B cell (primary cell): ENCODE results near the gene FKBP8. TPM values are rescaled to one million over a fixed set of nuclear protein-coding genes. Genes with fewer than 3 reads are reported as not detected.

ENCODE experiments used
- ATAC-seq: fragments of 200-7000 bp; cut with Tn5 transposase; one replicate; pipeline ENCODE4 v1.10.0; 2021; ENCODE audit warnings: low read depth, mild to moderate bottlenecking, moderate number of reproducible peaks, moderate library complexity
- CTCF ChIA-PET: fragments of 350-600 bp; sonication (Branson Sonifier 250); formaldehyde crosslinking; loops from one replicate; lab custom pipeline; 2021; ENCODE audit warnings: antibody characterized with exemption, inconsistent platforms; lab: Charles Lee
- POLR2A ChIA-PET: fragments of 350-600 bp; sonication (Branson Sonifier 250); formaldehyde crosslinking; loops from one replicate; lab custom pipeline; 2021; ENCODE audit warnings: antibody characterized with exemption; lab: Charles Lee
- DNase-seq: peaks from one replicate; pipeline ENCODE4 v3.0.0; 2013
- H2AFZ ChIP-seq: 2 replicates; pipeline ENCODE4 v1.6.1; 2012; ENCODE audit warnings: mild to moderate bottlenecking, low read depth, low read length; ENCODE audit not compliant: insufficient read depth, poor library complexity, severe bottlenecking
- H3K27ac ChIP-seq, 2 donors: 1 replicate in 1 of 2; 2 replicates in 1 of 2; pipeline ENCODE4 v1.5.1; 2012 to 2013; ENCODE audit warnings: low read length in 2 of 2, mild to moderate bottlenecking in 2 of 2, moderate library complexity in 1 of 2
- H3K27me3 ChIP-seq, 4 experiments: fragments of 200-600 bp in 1 of 4; sonication (generic) in 1 of 4; replicated peaks in 1 of 4; 1 replicate in 2 of 4; 2 replicates in 2 of 4; pipeline versions ENCODE4 v1.6.1 to v1.7.0; 2013 to 2016; ENCODE audit warnings: low read length in 3 of 4, mild to moderate bottlenecking in 2 of 4, mixed read lengths in 1 of 4, moderate library complexity in 1 of 4; ENCODE audit not compliant: insufficient read depth in 4 of 4, control insufficient read depth in 3 of 4; ENCODE audit errors: control extremely low read depth in 1 of 4
- H3K36me3 ChIP-seq, 2 experiments: replicated peaks in 1 of 2; 1 replicate in 1 of 2; 2 replicates in 1 of 2; pipeline versions ENCODE4 v1.6.1 to v1.7.1; 2013; ENCODE audit warnings: low read length in 1 of 2; ENCODE audit not compliant: insufficient read depth in 2 of 2, control insufficient read depth in 1 of 2; ENCODE audit errors: control extremely low read depth in 1 of 2, extremely low read depth in 1 of 2
- H3K4me1 ChIP-seq, 2 donors: fragments of 200-600 bp in 1 of 2; sonication (generic) in 1 of 2; 1 replicate in 1 of 2; 2 replicates in 1 of 2; pipeline versions ENCODE4 v1.5.1 to v1.6.1; 2013 to 2017; ENCODE audit warnings: low read length in 2 of 2; ENCODE audit not compliant: control insufficient read depth in 2 of 2, insufficient read depth in 2 of 2
- H3K4me2 ChIP-seq: replicated peaks from 2 replicates; pipeline ENCODE3; 2012; ENCODE audit warnings: mild to moderate bottlenecking, low read depth, low read length; ENCODE audit not compliant: poor library complexity, severe bottlenecking
- H3K4me3 ChIP-seq, 5 experiments: fragments of 200-600 bp in 1 of 5; sonication (generic) in 1 of 5; 1 replicate in 3 of 5; 2 replicates in 2 of 5; pipeline versions ENCODE4 v1.5.1 to v1.7.0; 2011 to 2016; ENCODE audit warnings: low read length in 4 of 5, mild to moderate bottlenecking in 4 of 5, low read depth in 2 of 5, control low read depth in 1 of 5, moderate library complexity in 1 of 5; ENCODE audit not compliant: insufficient read depth in 1 of 5; ENCODE audit errors: control extremely low read depth in 1 of 5, extremely low read depth in 1 of 5
- H3K79me2 ChIP-seq: fragments of 200-600 bp; sonication (generic); one replicate; pipeline ENCODE4 v1.6.0; 2016; ENCODE audit warnings: low read length; ENCODE audit not compliant: control insufficient read depth, insufficient read depth
- H3K9ac ChIP-seq: fragments of 200-600 bp; sonication (generic); 2 replicates; pipeline ENCODE4 v1.6.1; 2017; ENCODE audit warnings: mild to moderate bottlenecking, low read length, moderate library complexity
- H3K9me3 ChIP-seq, 3 donors: one replicate each; pipeline versions ENCODE4 v1.6.1 to v1.7.1; 2013; ENCODE audit warnings: low read length in 2 of 3; ENCODE audit not compliant: control insufficient read depth in 2 of 3, insufficient read depth in 1 of 3; ENCODE audit errors: control extremely low read depth in 1 of 3
- H4K20me1 ChIP-seq: 2 replicates; pipeline ENCODE4 v1.6.0; 2012; ENCODE audit warnings: mild to moderate bottlenecking, low read length; ENCODE audit not compliant: insufficient read depth, control insufficient read depth, poor library complexity, severe bottlenecking
- H3K27ac Mint-ChIP-seq: one replicate; pipeline ENCODE4 v1.8.0; 2021; ENCODE audit warnings: mixed read lengths
- H3K27me3 Mint-ChIP-seq: one replicate; pipeline ENCODE4 v1.8.0; 2021; ENCODE audit warnings: mixed read lengths
- H3K4me1 Mint-ChIP-seq: one replicate; pipeline ENCODE4 v1.8.0; 2021; ENCODE audit warnings: mixed read lengths
- H3K4me3 Mint-ChIP-seq: one replicate; pipeline ENCODE4 v1.8.0; 2021; ENCODE audit warnings: mixed read lengths
- H3K9me3 Mint-ChIP-seq: one replicate; pipeline ENCODE4 v1.8.0; 2022; ENCODE audit warnings: mixed read lengths; ENCODE audit not compliant: insufficient read depth
- CTCF ChIP-seq: fragments of 200-600 bp; IDR thresholded peaks from one replicate; pipeline ENCODE4 v1.8.0; 2022; ENCODE audit warnings: antibody characterized with exemption, mild to moderate bottlenecking
- EZH2 ChIP-seq: IDR thresholded peaks from 2 replicates; pipeline ENCODE4 v1.6.1; 2012; ENCODE audit warnings: borderline replicate concordance, low read depth, mild to moderate bottlenecking, moderate library complexity, low read length; ENCODE audit not compliant: insufficient read depth, poor library complexity, severe bottlenecking
- WGBS: methylation state at CpG from one replicate; pipeline ENCODE4 v1.1.5; 2013; ENCODE audit warnings: missing lambda C conversion rate; ENCODE audit not compliant: insufficient coverage; 5-methylcytosine and 5-hydroxymethylcytosine counted together
- intact Hi-C: fragments of 100-400 bp; cut with micrococcal nuclease; formaldehyde crosslinking; loops from one replicate; pipeline ENCODE4 v1.10.0; 2022
- polyA plus RNA-seq: library from polyadenylated mRNA; depleted of rRNA; stranded (reverse); fragments of >200 nt; gene quantifications from 2 replicates; pipeline ENCODE4 v1.2.3, GENCODE V29; 2012
- total RNA-seq, 2 donors: library from RNA; stranded (reverse); fragments of 120-200 nt in 1 of 2; gene quantifications; 1 replicate in 1 of 2; 2 replicates in 1 of 2; pipeline versions ENCODE4 v1.2.3 to v1.2.4, GENCODE V29; 2013 to 2022

Gene FKBP8
- total and polyA plus RNA-seq, 2 donors (not counting 1 experiment from before 2014, with no cell fraction given): 148 to 163 TPM

- ATAC-seq (no peak), DNase-seq (no peak)
- no peaks in the 10 kb centered on the region for H3K27me3 Mint-ChIP-seq
- Histone ChIP-seq H3K79me2 (peaks cover 11% of the 10 kb centered on the region), H3K9ac (no peak overlapping the region), H2AFZ (no peak overlapping the region), H3K27me3 (no peaks in the 10 kb centered on the region), H3K4me2 (no peak overlapping the region), H3K4me1 (peaks cover 8 to 13% of the 10 kb centered on the region in 2 donors), H4K20me1 (peaks cover 21% of the 10 kb centered on the region), H3K4me3 (no peak overlapping the region), H3K27ac (no peak overlapping the region), H3K36me3 (peaks cover 0 to 42% of the 10 kb centered on the region in 2 experiments), H3K9me3 (no peaks in the 10 kb centered on the region)
- intact Hi-C loops: no loop called here
- TF ChIP-seq EZH2: no peak
- TF ChIP-seq CTCF: no peak
- H3K4me1 Mint-ChIP-seq: peaks cover 9% of the 10 kb centered on the region
- H3K4me3 Mint-ChIP-seq: no peak overlapping the region
- WGBS: 93% methylated on average over 21 of the region's 21 CpGs
- no peak overlapping the region for H3K27ac Mint-ChIP-seq
- CTCF ChIA-PET: interaction anchor here (0.7 kb wide), 1 partner anchor 12 kb away, joined by 4 read pairs; the partner anchor contains the start of gene REX1BD
- POLR2A ChIA-PET: interaction anchor here (0.6 kb wide), 1 partner anchor 581 kb away, joined by 4 read pairs; no protein-coding TSS in a partner anchor
- H3K9me3 Mint-ChIP-seq: no peaks in the 10 kb centered on the region
Observed at GRCh38 chr19:18577365-18577914, 34.1 kb upstream of the FKBP8 start.

- CTCF ChIA-PET: interaction anchor here (0.6 kb wide), 1 partner anchor 10 kb away, joined by 3 read pairs; no protein-coding TSS in a partner anchor
- no peaks in the 10 kb centered on the region for H3K9me3 ChIP-seq
- peaks cover 26% of the 10 kb centered on the region for H4K20me1 ChIP-seq
- H3K4me2 ChIP-seq: no peak overlapping the region
- peaks cover 12 to 18% of the 10 kb centered on the region in 2 donors for H3K4me1 ChIP-seq
- H3K4me3 Mint-ChIP-seq: no peak overlapping the region
- H3K27ac ChIP-seq: no peak overlapping the region
- peaks cover 0 to 42% of the 10 kb centered on the region in 2 experiments for H3K36me3 ChIP-seq
- TF ChIP-seq CTCF (no peak), EZH2 (no peak)
- no peaks in the 10 kb centered on the region for H3K27me3 ChIP-seq
- peaks cover 19% of the 10 kb centered on the region for H3K79me2 ChIP-seq
- 93% methylated on average over 7 of the region's 8 CpGs for WGBS
- no peak overlapping the region for H3K27ac Mint-ChIP-seq
- no peak overlapping the region for H3K4me3 ChIP-seq
- H3K9me3 Mint-ChIP-seq: no peaks in the 10 kb centered on the region
- POLR2A ChIA-PET: no interaction called here
- H3K9ac ChIP-seq: no peak overlapping the region
- no peaks in the 10 kb centered on the region for H3K27me3 Mint-ChIP-seq
- peaks cover 14% of the 10 kb centered on the region for H3K4me1 Mint-ChIP-seq
- DNase-seq: no peak
- ATAC-seq: no peak
- no peak overlapping the region for H2AFZ ChIP-seq
- intact Hi-C loops: no loop called here
Observed at GRCh38 chr19:18576383-18576782, 33.0 kb upstream of the FKBP8 start.
